ENCODE data around the gene PDE6G. TPM values are rescaled to one million over a fixed set of nuclear protein-coding genes. Genes with fewer than 3 reads are reported as not detected.
"Not testable (repeated sequence)": the region's sequence is repeated elsewhere in the genome, so short reads cannot be mapped to it uniquely, and the experiment has no call there.

PDE6G gene
- total RNA-seq, 1 experiment from 2014 or later: 1.6 TPM

DNA sequence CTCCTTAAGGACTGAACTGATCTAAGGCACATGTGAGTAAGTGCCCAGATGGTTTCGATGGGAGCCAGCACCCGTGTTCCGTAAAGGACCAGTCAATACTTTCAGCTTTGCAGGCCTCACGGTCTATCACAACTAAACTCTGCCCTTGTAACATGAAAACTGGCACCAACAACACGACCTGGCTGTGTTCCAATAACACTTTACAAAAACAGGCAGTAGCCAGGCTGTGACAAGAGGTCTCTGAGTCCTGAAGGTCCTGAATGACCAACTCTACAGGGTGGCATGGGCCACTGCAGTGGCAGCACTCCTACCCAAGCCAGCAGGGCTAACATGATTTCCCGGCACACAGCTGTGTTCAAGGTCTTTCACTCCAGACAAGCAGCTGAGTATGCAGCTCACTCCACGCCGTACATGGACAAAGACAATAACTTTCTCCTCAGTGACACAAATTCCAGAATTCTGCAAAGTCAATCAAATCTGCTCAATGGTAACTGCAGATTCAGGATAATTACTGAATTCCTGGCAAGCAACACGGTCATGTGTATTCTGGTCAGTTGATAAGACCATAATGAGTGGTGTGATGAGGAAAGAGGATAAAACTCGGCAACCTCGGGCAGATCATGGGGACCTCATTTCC, 34.7 kb downstream of the PDE6G start:
- H3K9me2 ChIP-seq (replicated peaks; ENCODE audit: insufficient read depth, low read length): no peaks in the 10 kb centered on the region
- no peak for DNase-seq
- peaks cover 18% of the 10 kb centered on the region for H3K79me2 ChIP-seq (ENCODE audit: low read length)
- no peak overlapping the region for H3K4me2 ChIP-seq (ENCODE audit: low read depth, low read length, poor library complexity, severe bottlenecking)
- H3K27me3 ChIP-seq (ENCODE audit: low read length): no peaks in the 10 kb centered on the region
- no peak overlapping the region for H2AFZ ChIP-seq (ENCODE audit: low read length)
- H3K4me1 ChIP-seq (ENCODE audit: low read length): no peaks in the 10 kb centered on the region
- no peak overlapping the region for H3K4me3 ChIP-seq (ENCODE audit: low read length)
- H3K36me3 ChIP-seq (ENCODE audit: insufficient read depth, low read length): peaks cover 46% of the 10 kb centered on the region
- no peak overlapping the region for H3K9ac ChIP-seq (ENCODE audit: low read length)
- H3K27ac ChIP-seq (ENCODE audit: low read length): no peak overlapping the region
- H3K9me3 ChIP-seq (ENCODE audit: low read length): no peaks in the 10 kb centered on the region
- H4K20me1 ChIP-seq (ENCODE audit: insufficient read depth, low read depth, low read length): no peaks in the 10 kb centered on the region

GRCh38 chr17:81618307-81618706, 38.0 kb downstream of the PDE6G start:
- not testable (repeated sequence) for H4K20me1 ChIP-seq (ENCODE audit: insufficient read depth, low read depth, low read length); H3K27me3 ChIP-seq (ENCODE audit: low read length)
- peaks cover 34% of the 10 kb centered on the region for H3K79me2 ChIP-seq (ENCODE audit: low read length)

DNA sequence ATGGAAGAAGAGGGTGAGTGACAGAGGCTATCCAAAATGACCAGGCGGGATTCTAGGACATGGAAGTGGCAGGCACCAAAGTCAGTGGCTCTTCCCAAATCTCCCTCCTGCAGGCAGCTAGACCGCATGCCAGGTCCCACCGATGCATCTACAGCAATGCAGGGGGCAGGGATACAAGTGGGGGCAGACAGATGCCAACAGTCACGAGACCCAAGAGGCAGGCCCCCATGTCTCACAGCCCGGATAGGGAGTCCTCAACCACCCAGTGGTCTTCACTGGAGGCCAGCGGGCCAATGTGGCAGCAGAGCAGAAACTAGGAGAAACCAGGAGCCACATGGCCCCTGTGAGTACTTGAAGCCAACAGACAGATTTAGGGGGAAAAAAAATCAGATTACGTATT, 39.5 kb downstream of the PDE6G start:
- H3K79me2 ChIP-seq (ENCODE audit: low read length): peaks cover 48% of the 10 kb centered on the region

More at GRCh38 chr17:81618307-81618706, 38.0 kb downstream of the PDE6G start:
- H3K4me3 ChIP-seq (ENCODE audit: low read length); H3K27ac ChIP-seq (ENCODE audit: low read length); H3K9ac ChIP-seq (ENCODE audit: low read length); H2AFZ ChIP-seq (ENCODE audit: low read length); DNase-seq; H3K9me3 ChIP-seq (ENCODE audit: low read length); H3K4me1 ChIP-seq (ENCODE audit: low read length); H3K9me2 ChIP-seq (replicated peaks; ENCODE audit: insufficient read depth, low read length); H3K4me2 ChIP-seq (ENCODE audit: low read depth, low read length, poor library complexity, severe bottlenecking): not testable (repeated sequence)
- H3K36me3 ChIP-seq (ENCODE audit: insufficient read depth, low read length): peaks cover 35% of the 10 kb centered on the region

GRCh38 chr17:81615401-81615930, 40.9 kb downstream of the PDE6G start:
- peaks cover 18% of the 10 kb centered on the region for H3K36me3 ChIP-seq (ENCODE audit: insufficient read depth, low read length)
- no peaks in the 10 kb centered on the region for H4K20me1 ChIP-seq (ENCODE audit: insufficient read depth, low read depth, low read length)
- no peaks in the 10 kb centered on the region for H3K9me2 ChIP-seq (replicated peaks; ENCODE audit: insufficient read depth, low read length)
- H3K9me3 ChIP-seq (ENCODE audit: low read length): no peaks in the 10 kb centered on the region
- H3K4me1 ChIP-seq (ENCODE audit: low read length): no peaks in the 10 kb centered on the region
- no peak overlapping the region for H3K4me3 ChIP-seq (ENCODE audit: low read length)
- DNase-seq: no peak
- no peak overlapping the region for H3K27ac ChIP-seq (ENCODE audit: low read length)
- no peak overlapping the region for H3K4me2 ChIP-seq (ENCODE audit: low read depth, low read length, poor library complexity, severe bottlenecking)
- no peaks in the 10 kb centered on the region for H3K27me3 ChIP-seq (ENCODE audit: low read length)
- H3K9ac ChIP-seq (ENCODE audit: low read length): no peak overlapping the region
- H3K79me2 ChIP-seq (ENCODE audit: low read length): peaks cover 44% of the 10 kb centered on the region
- no peak overlapping the region for H2AFZ ChIP-seq (ENCODE audit: low read length)

More for the DNA sequence above, 39.5 kb downstream of the PDE6G start:
- no peak overlapping the region for H3K27ac ChIP-seq (ENCODE audit: low read length)
- no peak overlapping the region for H3K4me2 ChIP-seq (ENCODE audit: low read depth, low read length, poor library complexity, severe bottlenecking)
- no peaks in the 10 kb centered on the region for H3K9me2 ChIP-seq (replicated peaks; ENCODE audit: insufficient read depth, low read length)
- H2AFZ ChIP-seq (ENCODE audit: low read length): no peak overlapping the region
- no peaks in the 10 kb centered on the region for H4K20me1 ChIP-seq (ENCODE audit: insufficient read depth, low read depth, low read length)
- no peaks in the 10 kb centered on the region for H3K4me1 ChIP-seq (ENCODE audit: low read length)
- DNase-seq: no peak
- no peak overlapping the region for H3K9ac ChIP-seq (ENCODE audit: low read length)
- peaks cover 32% of the 10 kb centered on the region for H3K36me3 ChIP-seq (ENCODE audit: insufficient read depth, low read length)
- no peak overlapping the region for H3K4me3 ChIP-seq (ENCODE audit: low read length)
- no peaks in the 10 kb centered on the region for H3K27me3 ChIP-seq (ENCODE audit: low read length)
- H3K9me3 ChIP-seq (ENCODE audit: low read length): no peaks in the 10 kb centered on the region

- Histone ChIP-seq H3K4me2 (ENCODE audit: low read depth, low read length, poor library complexity, severe bottlenecking) (no peak overlapping the region), H3K9me2 (replicated peaks; ENCODE audit: insufficient read depth, low read length) (no peaks in the 10 kb centered on the region), H3K27me3 (ENCODE audit: low read length) (no peaks in the 10 kb centered on the region), H3K9ac (ENCODE audit: low read length) (no peak overlapping the region), H3K79me2 (ENCODE audit: low read length) (peaks cover 52% of the 10 kb centered on the region), H3K36me3 (ENCODE audit: insufficient read depth, low read length) (peaks cover 23% of the 10 kb centered on the region), H3K4me3 (ENCODE audit: low read length) (no peak overlapping the region), H3K4me1 (ENCODE audit: low read length) (no peaks in the 10 kb centered on the region), H3K9me3 (ENCODE audit: low read length) (no peaks in the 10 kb centered on the region), H3K27ac (ENCODE audit: low read length) (no peak overlapping the region), H2AFZ (ENCODE audit: low read length) (no peak overlapping the region), H4K20me1 (ENCODE audit: insufficient read depth, low read depth, low read length) (no peaks in the 10 kb centered on the region)
- DNase-seq: no peak
These were observed 44.0 kb downstream of the PDE6G start for GRCh38 chr17:81612172-81612970.

DNA sequence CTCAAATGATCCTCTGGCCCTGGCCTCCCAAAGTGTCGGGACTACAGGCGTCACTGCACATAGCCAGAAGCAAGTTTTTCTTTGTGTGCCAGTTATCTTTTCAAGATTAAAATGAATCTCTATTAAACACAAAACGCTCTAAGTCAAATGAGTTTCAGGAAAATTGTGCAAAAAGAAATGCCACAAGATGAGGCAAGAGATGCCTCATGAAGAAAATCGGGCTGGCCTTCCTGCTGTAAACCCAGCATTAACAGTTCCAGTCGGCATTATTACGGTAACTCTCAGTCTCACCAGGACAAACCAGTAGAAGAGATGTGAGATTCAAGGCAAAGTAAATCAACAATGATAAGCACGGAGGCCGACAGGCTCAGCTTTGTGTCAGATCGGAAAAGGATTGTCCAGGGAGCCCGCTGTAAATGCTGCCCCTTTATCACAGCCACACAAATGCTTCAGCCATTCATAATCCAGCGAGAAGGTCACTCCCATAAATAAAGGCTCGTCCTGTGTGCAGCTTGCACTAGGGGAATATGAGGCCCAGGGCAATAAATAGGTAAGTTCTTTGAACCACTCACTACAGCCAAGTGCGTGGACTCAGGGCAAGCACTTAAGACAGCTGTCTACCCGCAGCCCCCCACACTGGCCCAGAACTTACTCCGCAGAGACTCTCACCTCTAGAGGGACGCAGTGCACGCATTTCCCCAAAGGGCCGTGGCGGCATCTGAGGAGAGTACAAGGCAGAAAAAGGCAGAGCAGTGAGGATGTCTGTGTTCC, 46.6 kb downstream of the PDE6G start:
- no peak overlapping the region for H3K4me3 ChIP-seq (ENCODE audit: low read length)
- H3K27ac ChIP-seq (ENCODE audit: low read length): no peak overlapping the region
- no peak overlapping the region for H3K4me2 ChIP-seq (ENCODE audit: low read depth, low read length, poor library complexity, severe bottlenecking)
- H3K9me2 ChIP-seq (replicated peaks; ENCODE audit: insufficient read depth, low read length): no peaks in the 10 kb centered on the region
- peaks cover 43% of the 10 kb centered on the region for H3K79me2 ChIP-seq (ENCODE audit: low read length)
- no peaks in the 10 kb centered on the region for H3K27me3 ChIP-seq (ENCODE audit: low read length)
- no peak overlapping the region for H3K9ac ChIP-seq (ENCODE audit: low read length)
- no peaks in the 10 kb centered on the region for H3K9me3 ChIP-seq (ENCODE audit: low read length)
- DNase-seq: no peak
- no peaks in the 10 kb centered on the region for H3K4me1 ChIP-seq (ENCODE audit: low read length)
- H2AFZ ChIP-seq (ENCODE audit: low read length): no peak overlapping the region
- peaks cover 27% of the 10 kb centered on the region for H3K36me3 ChIP-seq (ENCODE audit: insufficient read depth, low read length)
- H4K20me1 ChIP-seq (ENCODE audit: insufficient read depth, low read depth, low read length): no peaks in the 10 kb centered on the region

DNA sequence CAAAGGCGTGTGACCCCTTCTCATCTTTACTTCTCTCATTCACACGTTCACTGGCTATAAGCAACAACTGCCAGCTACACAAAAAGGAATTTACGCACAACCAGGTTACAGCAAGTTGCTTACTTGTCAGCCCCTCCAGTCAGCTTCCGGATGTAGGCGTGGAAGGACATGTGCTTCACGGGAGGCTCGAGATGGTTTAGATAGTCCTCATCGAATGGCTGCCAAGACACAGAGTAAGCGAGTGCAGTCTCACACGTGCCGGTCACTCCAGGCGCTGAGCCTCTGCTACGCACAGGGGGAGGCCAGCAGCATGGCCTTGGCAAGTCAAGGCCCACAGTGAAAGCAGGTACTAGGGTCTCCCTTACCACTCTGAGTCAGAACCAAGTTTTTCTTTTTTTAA, 47.7 kb downstream of the PDE6G start:
- Histone ChIP-seq H3K4me2 (ENCODE audit: low read depth, low read length, poor library complexity, severe bottlenecking) (no peak overlapping the region), H4K20me1 (ENCODE audit: insufficient read depth, low read depth, low read length) (no peaks in the 10 kb centered on the region), H2AFZ (ENCODE audit: low read length) (no peak overlapping the region), H3K9me3 (ENCODE audit: low read length) (no peaks in the 10 kb centered on the region), H3K9ac (ENCODE audit: low read length) (no peak overlapping the region), H3K4me1 (ENCODE audit: low read length) (no peaks in the 10 kb centered on the region), H3K27me3 (ENCODE audit: low read length) (no peaks in the 10 kb centered on the region), H3K36me3 (ENCODE audit: insufficient read depth, low read length) (peaks cover 35% of the 10 kb centered on the region), H3K9me2 (replicated peaks; ENCODE audit: insufficient read depth, low read length) (no peaks in the 10 kb centered on the region), H3K4me3 (ENCODE audit: low read length) (no peak overlapping the region), H3K27ac (ENCODE audit: low read length) (no peak overlapping the region), H3K79me2 (ENCODE audit: low read length) (peaks cover 35% of the 10 kb centered on the region)
- no peak for DNase-seq

- peaks cover 37% of the 10 kb centered on the region for H3K36me3 ChIP-seq (ENCODE audit: insufficient read depth, low read length)
- DNase-seq: no peak
These were observed 48.3 kb downstream of the PDE6G start for GRCh38 chr17:81608082-81608481.

More at GRCh38 chr17:81608082-81608481, 48.3 kb downstream of the PDE6G start:
- Histone ChIP-seq H3K9ac (ENCODE audit: low read length) (no peak overlapping the region), H3K9me3 (ENCODE audit: low read length) (no peaks in the 10 kb centered on the region), H3K9me2 (replicated peaks; ENCODE audit: insufficient read depth, low read length) (no peaks in the 10 kb centered on the region), H4K20me1 (ENCODE audit: insufficient read depth, low read depth, low read length) (no peaks in the 10 kb centered on the region), H2AFZ (ENCODE audit: low read length) (no peak overlapping the region), H3K4me1 (ENCODE audit: low read length) (no peaks in the 10 kb centered on the region), H3K27ac (ENCODE audit: low read length) (no peak overlapping the region), H3K4me2 (ENCODE audit: low read depth, low read length, poor library complexity, severe bottlenecking) (no peak overlapping the region), H3K4me3 (ENCODE audit: low read length) (no peak overlapping the region), H3K27me3 (ENCODE audit: low read length) (no peaks in the 10 kb centered on the region), H3K79me2 (ENCODE audit: low read length) (peaks cover 30% of the 10 kb centered on the region)

Data from Karpas-422 (cell line).